Medulla oblongata (tissue), 1 donor: ENCODE data around the gene INO80.
A peak's percentile ranks its signal among the peaks of the same experiment; 100 is the strongest.

Experiments used
- DNase-seq: peaks from one replicate; pipeline ENCODE4 v3.0.0-alpha.2; 2015; ENCODE audit errors: extremely low spot score

The INO80 gene

DNA sequence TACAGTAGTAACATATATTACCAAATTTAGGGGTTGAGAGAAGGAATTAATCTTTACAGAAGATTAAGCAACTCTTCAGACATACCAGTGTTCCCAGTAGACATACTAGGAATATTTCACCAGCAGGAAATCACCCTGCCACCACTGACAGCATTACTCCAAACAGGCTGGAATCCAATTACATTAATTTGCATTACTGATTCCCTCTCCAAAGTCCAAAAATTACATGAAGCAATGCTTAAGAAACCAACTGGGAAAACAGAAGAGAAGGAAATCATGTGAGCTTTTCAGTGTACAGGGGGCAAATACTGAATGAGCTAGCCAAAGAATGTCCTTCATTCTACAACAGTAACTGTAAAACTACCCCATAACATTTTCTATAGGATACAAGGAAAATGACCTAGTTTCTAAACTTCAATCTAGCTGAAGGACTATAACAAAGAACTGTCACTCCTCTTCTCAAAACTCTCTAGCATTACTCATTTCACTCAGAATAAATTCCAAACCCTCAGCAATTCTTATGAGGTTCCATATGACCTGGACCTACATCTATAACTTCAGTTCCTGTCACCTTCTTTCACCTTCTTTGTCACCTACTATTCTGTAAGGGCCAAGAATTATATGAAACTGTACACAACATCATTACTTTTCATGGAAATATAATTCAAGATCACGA is 72.7 kb downstream of the INO80 start:
- no peak for DNase-seq

DNA sequence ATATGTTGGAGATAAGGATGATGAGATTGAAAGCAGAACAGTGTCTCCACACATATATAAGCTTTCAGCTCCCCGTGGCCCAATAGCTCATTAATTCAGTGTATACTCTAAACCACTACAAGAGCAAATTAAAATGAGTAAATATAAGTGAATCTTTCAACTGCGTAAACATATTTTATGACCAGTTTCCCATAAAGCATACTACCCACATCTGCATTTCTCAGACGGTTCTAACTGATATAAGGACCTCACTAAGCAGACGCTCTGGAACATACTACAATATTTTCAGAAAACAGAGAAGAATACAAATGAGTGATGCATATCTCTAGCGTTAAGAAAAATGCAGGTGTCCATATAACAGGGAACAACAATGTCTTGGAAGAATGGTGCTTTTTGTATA is 73.2 kb downstream of the INO80 start:
- no peak for DNase-seq

DNA sequence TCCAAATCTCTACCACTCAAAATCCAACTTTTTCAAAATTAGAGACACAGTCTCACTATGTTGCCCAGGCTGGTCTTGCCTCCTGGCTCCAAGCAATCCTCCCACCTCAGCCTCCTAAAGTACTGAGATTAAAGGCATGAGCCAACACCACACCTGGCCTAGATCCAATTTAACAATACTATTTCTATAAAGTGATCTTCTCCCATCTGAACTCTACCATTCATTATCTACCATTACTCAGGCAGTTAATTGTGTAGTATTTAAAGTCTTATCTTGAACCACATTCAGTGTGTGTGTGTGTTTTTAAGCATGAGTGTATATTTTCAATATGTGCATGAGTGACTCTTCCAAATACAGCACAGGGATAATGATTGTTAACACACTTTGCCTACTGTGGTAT is 77.0 kb downstream of the INO80 start:
- DNase-seq, result no peak

DNA sequence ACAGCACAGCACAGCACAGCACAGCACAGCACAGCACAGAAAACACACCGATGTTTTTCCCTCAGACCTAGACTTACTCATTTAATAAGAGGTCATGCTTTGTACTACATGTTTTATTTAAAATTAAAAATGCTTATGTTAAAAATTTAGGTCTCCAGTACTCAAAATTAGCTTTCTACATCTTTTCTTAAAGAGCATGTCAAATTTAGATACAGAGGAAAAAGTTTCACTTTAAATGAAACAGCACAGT is 84.1 kb downstream of the INO80 start:
- no peak for DNase-seq

DNA sequence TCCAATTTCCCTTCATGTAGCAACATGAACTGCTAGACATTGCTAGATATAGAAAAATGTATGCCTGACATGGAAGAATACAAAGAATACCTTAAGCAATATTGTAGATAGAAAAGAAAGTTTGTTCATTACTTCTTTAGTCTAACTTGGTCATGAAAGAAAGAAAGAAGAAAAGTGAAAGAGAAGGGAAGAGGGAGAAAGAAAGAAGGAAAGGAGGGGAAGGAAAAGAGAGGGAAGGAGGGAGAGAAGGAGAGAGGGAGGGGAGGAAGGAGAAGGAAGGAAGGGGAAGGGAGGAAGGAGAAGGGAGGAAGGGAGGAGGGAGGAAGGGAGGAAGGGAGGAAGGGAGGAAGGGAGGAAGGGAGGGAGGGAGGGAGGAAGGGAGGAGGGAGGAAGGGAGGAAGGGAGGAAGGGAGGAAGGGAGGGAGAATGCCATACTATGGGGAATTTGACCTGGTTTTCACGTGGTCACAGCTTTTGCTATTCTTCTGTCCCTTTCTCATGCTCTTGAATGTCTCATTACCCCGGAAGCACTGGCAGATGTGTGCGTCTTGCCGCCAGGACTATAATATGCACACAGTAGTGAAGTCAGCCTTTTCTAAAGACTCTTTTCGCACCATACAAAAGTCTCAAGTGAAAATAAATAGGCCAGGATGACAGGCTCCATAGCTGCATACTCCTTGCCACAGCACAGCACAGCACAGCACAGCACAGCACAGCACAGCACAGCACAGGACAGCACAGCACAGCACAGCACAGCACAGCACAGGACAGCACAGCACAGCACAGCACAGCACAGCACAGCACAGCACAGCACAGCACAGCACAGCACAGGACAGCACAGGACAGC is 84.6 kb downstream of the INO80 start:
- DNase-seq, result no peak

DNA sequence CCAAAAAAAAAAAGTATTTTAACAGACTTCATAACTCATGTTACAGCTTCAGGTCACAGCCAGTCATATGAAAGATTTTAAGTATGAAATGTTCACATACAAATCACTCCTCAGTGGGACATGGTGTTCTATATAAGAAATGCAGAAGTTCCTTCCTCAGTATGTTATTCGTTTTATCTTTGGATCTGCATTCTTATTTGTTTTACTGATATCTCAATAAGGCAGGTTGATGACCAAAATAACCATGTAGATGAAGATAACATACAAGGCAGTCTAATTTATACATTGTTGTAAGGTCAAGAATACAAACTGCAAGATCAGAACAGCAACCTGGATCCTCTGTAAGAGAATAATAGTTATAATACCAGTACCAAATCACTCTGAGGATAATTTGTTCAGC is 87.2 kb downstream of the INO80 start:
- DNase-seq, result no peak

DNA sequence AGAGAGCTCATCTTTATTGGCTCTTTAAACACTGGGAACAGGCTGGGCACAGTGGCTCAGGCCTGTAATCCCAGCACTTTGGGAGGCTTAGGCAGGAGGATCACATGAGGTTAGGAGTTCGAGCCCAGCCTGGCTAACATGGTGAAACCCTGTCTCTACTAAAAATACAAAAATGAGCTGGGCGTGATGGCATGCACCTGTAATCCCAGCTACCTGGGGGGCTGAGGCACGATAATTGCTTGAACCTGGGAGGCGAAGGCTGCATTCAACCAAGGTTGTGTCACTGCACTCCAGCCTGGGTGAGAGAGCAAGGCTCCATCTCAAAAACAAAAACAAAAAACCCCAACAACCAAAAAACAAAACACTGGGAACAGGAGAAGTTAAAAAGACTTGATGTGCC is 90.7 kb downstream of the INO80 start:
- no peak for DNase-seq

DNA sequence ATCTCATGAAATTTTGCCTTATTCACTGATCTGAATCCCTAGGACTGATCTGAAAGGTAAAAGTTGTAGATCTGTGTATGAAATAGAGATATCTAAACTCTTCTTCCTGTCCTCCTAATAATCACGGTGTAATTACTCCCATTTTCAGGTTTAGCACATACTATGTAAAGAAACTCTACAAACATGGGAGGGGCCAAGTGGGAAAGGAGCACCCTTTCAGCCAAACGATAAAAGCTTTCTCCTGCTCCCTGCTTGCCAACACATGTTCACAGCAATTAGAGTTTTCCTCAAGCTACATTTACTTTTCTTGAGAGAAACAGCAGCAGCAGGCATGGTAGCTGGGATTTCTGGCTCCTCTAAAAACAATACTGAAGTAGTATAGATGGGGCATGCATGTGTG is 91.2 kb downstream of the INO80 start:
- DNase-seq, result no peak

DNA sequence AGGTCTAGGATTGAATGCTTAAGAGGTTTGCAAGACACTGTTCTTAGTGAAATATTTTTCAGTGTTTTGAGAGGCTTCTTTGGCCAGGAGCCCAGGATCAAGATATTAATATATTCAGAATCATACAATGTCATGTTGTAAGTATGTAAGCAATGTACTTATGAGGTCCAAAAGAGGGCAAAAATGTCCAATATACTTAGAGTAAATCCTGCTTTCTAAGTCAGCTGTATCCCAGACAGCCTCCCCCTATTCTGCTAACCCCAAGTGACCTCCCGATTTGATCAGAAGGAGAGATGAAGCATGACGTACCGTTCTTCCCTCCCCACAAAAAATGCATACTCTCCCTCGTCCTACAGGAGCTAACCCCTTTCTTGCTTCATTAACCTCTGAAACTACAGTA is 91.9 kb downstream of the INO80 start:
- DNase-seq, result no peak

DNA sequence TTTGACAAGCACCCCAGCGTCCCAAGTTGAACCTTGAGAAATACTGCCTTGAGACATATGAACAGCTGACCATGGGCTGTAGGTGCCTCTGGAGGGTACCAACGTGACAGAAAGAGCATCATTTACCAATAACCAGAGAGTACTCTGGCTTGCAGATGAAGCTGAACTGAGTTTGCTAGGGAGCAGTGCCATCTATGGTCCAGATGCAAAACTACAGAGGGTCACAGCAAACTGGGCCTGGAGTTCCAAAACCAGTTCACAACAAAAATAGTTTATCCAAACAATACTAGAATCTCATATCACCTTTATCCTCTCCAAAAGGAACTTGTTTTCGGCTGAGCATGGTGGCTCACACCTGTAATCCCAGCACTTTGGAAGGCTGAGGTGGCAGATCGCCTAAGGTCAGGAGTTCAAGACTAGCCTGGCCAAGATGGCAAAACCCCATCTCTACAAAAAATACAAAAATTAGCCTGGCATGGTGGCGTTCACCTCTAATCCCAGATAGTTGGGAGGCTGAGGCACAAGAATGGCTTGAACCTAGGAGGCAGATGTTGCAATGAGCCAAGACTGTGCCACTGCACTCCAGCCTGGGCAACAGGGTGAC is 93.5 kb downstream of the INO80 start:
- peak; percentile 67 for DNase-seq

DNA sequence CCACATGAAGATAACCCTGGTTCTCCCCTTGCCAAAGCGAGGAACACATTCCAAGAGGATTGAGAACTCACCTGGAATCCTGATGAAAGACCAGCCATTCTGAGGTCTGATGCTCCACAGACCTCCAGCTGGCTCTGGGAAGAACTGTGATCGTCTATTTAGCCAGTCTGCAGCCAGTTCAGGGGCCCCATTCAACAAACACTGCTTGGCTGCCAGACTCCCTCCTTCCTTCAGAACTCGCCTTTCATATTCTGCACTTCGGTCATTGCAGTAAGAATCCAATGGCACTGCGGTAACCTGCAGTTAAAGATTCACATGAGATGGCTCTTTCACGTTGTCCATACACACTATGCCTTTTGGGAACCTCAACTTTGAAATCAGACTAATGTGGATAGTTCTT is 95.3 kb downstream of the INO80 start:
- DNase-seq, result no peak

DNA sequence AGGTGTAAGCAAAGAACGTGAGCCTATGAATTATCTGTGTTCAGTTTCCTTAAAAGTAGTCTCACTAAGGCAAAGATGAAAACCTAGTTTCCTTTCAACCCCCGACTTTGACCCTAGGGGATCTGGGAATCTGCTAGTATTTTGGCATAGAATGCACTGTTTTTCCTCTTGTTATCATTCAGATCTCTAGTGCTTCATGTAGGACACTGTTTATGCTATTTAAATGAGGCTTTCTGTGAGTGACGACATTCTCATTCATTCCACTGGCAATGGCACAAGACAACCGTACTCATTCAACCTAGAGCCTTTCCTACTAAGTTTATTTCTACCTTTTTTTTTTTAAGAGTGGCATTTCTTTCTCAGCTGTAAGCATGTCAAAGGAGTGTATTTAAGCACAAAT is 95.8 kb downstream of the INO80 start:
- DNase-seq, result no peak

DNA sequence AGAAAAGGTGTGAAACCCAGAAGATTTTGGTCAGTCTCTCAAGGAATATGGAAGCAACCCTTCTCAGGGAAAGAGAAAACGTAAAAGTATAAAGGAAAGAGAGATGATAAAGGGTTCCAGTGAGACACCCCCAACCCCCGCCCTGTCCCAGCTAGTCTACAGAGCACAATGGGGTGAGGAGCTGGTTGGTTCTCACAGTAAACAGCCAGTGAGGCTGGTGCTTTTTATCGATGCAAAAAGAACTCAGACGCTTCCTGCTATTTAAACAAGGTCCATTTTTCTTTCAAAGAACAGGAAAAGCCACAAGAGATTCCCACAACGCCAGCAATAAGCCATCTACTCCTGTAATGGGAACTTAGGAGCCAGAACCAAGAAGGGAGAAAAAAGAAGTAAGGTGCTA is 96.9 kb downstream of the INO80 start:
- peak; percentile 40 for DNase-seq

DNA sequence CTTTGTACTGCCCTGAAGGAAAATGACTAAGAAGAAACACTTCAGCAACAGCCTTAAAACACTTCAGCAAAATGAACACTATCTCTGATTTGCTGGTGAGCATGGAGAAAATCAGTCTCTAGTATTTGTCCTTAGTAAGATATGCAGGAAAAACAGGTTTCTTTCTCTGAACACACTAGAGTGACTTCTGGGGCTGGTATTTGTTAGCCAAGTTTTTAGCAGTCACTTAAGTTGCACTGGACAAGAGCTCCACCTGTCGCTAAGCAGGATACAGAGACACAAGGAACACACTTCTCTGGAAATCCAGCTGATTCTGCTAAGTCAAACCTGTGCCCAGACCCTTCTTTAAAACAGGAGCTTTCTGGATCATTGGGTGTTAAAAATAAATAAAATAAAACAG is 97.5 kb downstream of the INO80 start:
- peak; percentile 69 for DNase-seq

DNA sequence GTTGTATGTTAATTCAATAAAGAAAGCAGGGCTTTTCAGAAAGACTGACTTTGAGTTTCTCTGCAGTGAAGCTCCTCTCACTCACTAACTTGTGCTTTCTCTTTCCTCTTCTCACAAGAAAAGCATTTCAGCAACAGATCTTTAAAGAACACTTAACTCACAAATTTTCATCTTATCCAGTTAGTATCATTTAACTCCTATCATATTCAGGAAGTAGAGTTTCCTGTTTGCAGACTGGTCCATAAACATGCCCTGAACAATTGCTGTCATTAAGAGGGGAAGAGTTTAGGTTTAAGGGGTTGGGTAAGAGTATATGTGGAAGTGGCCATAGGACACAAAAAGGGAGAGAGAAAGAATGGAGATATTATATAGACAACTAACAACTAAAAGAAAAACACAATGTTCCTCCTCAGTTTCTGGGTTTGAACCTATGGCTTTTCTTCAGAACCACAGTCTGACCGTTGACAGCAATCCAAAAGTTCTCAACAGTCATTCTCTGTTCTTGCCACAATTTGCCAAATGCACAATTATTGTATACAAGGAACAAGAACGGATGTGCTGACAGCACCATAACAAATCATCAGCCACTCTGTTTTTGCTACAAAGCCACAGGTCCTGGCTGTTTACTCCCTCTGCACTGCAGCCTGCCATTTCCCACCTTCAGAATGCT is 98.9 kb downstream of the INO80 start:
- DNase-seq, result peak; percentile 30

DNA sequence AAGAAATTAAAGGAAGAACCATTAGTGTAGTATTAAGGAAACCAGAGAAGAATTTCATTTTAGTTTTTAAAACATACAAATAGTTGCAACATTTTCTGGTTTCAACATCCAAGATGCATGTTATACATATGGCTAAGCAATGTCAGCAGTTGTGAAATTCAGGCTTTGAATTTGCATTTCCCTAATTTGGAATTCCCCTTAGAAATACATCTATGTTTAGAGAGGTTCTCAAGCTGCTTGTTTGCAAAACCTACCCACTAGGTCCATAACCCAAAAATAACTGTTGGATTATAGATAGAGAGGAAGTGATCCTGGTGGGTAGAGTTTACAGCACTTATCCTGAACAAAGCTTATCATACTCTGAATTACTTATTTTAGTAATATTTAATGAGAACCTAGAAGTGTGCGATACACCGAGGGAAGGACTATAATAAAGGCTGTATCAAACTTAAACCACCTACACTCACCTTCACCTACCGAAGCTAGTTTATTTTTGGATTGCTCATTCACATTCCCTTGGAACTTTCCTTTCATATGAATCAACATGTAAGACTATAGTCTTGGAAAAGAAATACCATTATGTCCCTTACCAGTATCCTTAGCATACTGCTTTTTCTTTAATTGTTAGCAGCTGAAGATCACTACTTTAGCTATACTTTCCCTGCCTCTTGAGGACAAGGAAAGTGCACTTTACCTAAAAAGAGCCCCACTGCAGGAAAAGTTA is 102.2 kb downstream of the INO80 start:
- DNase-seq, result no peak

DNA sequence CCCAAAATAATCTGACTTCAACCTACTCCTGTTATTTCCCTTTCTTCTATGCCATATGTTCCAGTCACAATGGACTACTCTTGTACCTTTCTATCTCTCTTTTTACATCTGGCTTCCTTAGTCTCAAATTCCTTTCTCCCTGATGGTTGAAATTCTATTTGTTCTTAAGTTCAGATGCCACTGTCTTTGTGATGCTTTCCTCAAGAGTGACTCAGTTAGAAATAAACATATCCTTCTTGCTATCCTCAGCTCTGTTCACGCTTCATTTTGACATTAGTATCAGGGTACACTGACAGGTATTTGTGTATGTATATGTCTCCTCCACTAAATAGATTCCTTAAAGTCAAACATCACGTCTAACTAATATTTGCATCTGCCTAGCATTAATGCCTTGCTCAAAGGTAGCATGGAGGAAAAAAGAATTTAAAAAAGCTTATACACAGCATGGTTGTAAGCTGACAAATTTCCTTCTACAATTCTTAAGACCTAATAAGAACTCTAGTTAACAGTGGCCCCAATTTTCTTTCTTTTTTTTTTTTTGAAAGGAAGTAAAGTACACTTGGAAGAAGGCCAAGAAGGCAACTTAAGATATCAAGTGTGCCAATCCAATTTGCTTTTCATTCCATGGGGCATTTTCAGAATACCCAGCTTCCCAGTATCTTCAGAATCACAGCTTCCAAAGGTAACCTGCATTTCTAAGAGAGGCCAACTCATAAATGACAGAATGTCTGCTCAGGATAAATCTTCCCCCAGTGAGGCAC is 104.8 kb downstream of the INO80 start:
- no peak for DNase-seq

DNA sequence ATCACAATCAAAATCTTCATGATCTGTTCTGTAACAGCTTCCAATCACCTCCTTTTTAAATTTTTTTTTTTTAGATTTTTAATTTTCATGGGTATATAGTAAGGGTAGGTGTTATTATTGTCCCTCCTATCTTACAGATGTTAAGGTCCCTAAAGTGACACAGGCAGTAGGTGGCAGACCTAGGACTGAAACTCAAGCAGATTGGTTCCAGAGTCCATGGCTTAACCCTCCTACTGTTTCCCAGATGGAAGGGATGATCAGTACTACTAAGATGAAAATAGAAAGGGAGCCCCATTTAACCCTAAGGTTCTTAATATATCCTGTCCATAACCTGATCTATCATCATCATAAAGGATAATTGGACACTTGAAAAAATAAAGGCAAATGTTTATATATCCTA is 105.7 kb downstream of the INO80 start:
- no peak for DNase-seq

DNA sequence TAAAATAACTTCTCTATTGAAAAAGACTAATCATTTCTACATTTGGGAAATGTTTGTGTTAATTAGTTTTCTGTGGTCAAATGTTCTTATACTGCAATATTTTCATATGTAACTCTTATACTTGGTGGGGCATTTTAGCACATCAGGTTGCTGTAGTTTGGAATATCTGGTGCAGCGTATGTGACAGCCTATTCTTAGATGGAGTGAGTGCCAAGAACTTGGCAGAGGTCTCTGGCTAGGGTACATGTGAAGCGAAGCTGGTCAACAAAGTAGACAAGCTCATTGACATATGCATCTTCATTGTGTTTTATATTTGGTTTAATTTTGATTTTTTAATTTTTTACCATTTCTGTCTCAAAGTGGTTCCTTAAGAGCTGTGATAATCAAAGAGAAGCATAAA is 109.6 kb downstream of the INO80 start:
- no peak for DNase-seq

DNA sequence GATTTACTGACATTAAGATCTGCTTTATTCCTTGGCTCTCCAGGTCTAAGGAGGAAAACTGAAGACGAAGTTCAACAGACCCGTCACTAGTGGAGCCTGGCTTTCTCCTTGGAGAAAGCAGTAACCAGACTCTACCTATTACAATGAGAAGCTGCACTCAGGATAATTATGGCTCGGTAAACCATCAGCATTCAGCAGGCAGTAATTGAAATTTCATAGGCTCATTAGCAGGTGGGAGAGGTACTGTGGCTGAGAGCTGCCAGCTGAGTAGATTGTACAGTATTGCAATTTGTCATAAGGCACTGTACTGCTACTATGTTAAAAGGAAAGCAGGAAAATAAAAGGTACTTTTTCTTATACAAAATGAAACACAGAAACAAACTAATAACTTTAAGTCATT is 111.6 kb downstream of the INO80 start:
- DNase-seq, result no peak

DNA sequence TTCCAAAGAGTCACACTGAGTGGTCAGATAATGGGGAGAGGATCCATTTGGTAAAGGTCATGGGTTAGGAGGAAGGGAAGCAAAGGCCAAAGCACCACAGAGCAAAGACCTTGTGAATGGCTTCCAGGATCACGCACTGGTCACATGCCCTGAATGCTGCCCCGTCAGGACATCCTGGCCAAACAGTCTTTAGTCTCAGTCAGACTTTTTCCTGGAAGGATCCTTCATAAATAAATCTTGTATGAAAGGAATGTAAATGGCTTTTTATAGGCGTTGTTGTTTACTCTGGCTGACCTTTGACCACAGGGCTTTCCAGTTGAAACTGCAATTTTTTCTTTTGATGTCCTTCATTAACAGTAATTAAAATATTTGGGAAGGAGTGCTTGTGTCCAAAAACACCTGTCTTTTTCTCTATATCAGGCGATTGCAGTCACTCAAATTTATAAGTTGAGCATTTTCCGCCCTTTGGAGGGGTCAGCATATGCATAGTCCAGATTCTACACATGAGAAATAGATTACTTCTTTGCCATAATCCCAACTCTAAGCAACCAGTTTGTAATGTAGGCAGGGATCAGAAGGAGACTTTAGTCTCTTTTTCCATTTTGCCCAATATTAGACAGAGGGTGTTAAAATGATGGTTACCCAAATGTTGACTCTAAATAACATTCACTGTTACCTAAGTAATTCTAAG is 114.4 kb downstream of the INO80 start:
- no peak for DNase-seq
